CD4-positive, alpha-beta T cell treated with Interferon gamma for 1 hour (primary cell): Measurements from ENCODE around the gene USP47.

Experiments used
- DNase-seq: peaks from one replicate; pipeline ENCODE4 v3.0.0-alpha.2; 2020

USP47 gene

GRCh38 chr11:11985016-11985715, 143.4 kb downstream of the USP47 start:
- DNase-seq = no peak

DNA sequence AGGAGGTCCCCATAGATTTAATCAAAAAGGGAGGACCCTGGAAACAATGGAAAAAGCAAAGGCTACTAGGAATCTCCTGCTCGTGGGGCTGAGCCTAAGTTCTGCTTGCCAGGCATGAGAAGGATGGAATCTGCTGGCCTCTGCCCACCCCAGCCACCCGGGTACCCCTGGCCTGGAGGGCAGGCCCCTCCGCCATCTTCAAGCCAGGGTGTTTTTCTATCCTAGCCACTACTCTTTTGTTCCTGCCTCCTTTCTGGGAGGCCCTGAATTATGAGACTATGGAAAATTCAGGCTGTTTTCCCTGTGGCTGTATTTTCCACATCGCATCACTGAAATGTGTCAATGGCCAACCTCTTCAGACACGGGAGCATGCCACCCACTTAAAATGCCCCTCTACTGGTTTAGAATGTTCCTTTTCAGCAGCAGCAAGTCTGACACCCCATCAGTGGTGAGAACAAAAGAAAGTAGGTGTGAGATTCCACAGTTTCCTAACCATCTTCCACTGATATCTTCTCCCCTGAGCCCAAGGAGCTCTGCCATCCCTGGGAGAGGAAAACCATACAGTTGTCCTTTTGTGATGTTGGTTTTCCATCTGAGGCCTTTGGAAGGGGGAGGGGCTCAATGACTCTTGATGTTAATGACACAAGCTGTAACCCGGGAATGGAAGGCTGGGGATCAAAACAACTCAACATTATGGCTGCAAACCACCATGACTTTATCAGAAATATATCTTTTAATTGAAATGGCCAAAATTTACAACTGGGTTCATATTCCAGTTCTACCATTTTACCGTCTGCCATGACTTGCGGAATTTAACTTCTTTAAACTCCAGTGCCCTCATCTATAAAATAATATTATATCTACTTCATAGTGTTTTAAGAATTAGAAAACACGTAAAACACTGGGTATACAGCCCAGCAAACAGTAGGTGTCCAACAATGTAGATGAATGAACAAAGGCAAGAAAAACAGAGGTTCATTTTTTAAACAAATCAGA, 144.5 kb downstream of the USP47 start:
- DNase-seq = no peak

DNA sequence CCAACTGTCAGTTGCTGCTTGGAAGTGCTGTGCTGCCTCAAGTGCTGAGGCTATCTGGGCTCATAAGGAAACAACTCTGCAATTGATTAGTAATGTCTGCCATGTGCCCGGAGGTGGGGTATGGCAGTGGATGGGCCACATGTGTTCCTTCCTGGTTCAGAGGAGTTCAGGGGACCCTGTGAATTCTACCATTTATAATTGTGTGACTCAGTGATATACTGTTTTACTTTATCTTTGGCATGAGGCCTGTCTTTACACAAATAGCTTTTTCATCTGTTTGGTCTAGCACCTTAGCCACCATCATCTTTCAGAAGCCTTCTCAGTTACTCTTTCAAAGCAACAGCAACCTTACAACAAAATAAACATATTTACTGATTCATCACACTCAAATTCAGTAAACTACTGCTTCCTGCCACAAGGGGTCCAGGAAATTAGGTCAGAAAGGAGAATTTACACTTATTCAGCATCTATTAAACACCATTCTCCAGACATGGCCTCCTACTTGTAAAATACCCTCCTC, 145.8 kb downstream of the USP47 start:
- no peak for DNase-seq

- no peak for DNase-seq
Observed at GRCh38 chr11:11988099-11988651, 146.4 kb downstream of the USP47 start.

DNA sequence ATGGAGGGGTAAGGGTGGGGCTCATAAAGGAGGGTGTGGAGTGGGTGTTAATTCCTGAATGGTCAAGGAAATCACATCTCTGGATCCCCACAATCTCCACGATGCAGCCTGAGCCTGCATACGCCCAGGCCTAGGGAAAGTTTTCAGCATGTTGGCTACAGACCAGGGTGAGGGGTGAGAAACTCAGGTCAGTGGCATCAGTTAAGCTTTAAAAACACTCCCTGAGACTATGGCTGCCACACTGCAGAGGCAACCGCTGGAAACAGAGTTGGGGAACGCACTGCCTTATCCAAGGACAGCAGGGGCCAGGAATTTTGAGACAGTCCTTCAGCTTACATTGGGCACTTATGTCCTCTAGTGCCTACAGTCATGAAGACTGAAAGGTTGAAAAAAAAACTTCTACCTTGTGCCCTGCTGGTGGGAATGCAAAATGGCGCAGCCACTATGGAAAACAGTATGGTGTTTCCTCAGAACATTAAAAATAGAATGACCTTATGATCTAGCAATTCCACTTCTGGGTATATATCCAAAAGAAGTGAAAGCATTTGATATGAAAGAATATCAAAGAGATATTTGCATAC, 147.0 kb downstream of the USP47 start:
- no peak for DNase-seq

DNA sequence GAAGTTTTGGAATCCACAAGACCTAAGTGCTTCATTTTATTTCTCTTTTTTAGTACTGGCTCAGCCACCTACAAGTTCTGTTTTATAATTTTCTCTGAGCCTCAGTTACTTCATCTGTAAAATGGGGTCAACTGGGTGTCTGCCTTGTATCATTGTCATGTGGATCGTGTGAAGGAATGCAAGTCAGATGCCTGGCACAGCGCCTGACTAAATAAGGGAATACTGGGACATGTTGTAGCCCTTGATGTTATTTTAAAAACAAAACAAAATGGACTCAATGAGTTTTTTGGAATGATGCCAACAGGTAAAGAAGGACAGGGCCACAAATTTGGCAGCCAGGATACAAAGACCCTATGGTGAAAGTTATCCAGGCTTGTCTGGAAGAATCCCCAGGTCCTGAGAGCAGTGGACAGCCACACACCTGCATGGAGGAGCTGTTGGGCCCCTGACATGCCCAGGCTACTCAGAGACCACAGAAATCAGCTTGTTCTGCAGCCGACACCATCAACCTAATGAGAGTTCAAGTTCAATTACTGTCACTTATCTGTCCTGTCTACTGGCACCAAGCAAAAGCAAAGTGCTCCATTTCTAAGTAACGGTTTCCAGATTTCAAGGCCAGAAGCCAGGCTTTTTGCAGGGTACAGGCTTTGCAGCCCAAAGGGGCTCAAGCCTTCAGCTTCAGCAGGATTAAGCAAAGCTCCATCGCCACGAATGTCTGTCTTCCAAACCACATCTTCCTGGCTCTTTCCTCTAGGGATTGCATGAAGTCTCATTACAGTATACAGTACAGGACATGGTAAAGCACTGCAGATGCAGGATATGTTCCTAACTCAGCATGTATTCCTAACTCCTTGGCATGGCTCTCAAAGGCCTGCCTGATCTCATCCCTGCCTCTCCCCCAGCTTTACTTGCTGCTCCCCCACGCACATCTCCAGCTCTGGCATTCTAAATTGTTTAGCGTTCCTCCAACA, 148.3 kb downstream of the USP47 start:
- DNase-seq = no peak

DNA sequence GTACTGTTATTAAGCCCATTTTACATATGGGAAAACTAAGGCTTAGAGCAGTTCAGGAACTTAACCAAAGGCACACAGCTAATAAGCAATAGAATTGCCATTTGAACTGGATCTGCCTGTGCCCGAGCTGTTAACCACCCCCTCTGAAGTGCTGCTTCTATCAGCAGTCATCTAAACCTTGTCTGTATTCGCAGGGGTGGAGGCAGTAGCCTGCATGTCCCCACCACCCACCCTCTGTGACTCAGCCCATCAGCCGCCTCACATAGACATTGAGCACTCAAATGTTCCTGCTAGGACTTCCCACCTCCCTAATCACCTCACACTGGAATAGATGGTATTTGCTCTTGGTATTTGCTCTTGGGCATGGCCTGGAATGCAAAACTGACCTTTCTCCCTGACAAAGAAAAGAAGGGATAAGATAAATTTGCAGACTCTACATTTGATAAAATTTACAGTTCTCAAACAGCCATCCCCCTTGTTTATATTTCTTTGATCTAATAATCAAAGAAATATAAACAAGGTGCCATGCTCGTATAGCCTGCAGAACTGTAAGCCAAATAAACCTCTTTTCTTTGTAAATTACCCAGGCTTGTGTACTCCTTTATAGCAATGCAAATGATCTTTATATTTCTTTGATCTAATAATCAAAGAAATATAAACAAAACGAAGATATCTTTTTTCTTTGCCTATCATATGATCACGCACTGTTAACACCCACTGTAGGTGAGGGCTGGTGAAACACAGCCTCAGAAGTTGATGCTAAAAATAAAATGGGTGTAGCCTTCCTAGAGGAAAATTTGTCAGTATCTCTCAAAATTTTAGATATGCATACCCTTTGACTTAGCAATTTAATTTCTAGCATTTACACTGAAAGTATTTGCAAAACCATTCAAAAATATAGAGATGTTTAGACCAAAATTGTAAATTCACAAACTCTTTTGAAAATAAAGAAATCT, 150.8 kb downstream of the USP47 start:
- no peak for DNase-seq

DNA sequence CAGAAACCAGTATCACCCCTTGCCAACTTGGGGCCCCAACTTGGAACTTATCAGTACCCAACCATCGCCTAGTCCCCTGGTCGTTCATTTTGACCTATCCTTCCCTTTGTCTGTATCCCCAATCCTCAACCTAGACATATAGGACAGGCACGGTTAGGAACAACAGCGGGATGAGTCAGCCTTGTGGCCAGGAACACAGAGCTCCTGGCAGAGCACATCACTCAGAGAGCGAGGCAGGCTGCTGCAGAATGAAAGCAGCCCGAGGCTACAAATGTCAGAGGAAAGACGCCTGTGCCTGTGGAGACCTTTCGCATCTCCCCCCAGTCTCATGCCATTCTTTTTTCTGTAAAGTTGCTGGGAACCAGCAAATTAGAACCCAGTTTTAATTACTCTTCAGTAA, 152.1 kb downstream of the USP47 start:
- no peak for DNase-seq

- peak; percentile 10 for DNase-seq
Observed at GRCh38 chr11:11995601-11996000, 153.8 kb downstream of the USP47 start.

DNA sequence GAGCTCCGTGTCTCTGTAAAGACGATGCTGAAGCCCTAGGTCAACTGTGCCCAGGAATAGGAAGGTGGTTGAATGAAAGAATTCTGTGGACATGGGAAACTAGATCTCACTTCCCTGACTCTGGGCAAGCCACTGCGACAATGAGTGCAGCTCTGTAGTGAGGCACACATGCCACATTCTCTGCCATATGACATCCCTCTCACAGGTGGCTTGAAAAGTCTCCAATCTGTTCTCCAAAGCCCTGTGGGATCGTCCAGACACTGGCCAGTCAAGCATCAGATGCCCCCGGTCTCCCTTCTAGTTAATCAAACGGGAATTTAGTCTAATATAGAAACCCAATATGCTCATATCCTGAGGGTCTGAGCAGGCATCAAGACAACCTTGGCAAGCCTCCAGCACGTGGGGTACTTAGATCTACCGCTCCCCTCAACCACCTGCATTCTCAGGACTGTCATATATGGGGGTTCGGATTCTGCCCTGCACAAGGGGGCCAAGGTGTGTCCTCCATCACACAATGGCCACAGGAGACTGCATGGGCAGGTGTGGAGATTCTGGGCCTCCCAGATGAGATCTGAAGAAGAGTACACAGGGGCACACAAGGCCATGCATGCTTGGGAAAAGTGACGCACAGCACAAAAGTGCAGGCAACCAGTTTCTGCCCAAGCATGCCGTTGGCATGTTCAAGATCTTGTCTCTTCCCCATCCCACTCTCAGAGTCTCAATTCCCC, 154.7 kb downstream of the USP47 start:
- no peak for DNase-seq

GRCh38 chr11:11997049-11997322, 155.2 kb downstream of the USP47 start:
- no peak for DNase-seq

DNA sequence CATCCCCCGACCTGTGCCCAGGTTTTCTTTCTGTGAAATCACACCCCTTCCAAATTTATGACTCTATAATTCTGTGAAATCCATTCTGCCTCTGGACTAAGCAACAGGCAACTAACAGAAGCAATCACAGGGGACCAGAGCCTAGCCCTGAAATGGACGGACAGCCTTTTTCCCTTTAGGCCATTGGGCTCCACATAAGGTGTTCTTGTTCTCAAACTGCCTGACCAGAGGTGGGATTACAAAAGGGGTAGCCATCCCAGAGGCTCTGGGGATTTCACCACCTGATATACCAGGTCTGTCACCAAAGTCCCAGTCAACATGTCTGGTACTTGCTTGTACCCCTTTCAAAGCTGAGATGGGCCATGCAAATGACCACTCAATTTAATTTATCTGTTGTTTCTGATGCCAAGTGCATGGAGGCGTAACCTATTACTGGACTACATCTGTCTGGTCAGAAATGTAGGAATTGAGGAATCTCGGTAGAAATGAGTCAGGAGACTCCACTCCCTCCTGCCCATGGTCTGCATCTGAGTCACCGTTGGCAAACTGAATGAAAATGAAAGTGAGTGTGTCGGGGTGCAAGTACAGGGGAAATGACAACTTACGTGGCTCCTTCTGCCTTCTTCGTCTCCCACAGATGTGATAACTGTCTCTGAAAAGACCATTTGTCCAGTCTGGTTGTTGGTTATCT, 156.5 kb downstream of the USP47 start:
- DNase-seq = no peak

GRCh38 chr11:12001186-12001585, 159.4 kb downstream of the USP47 start:
- DNase-seq = no peak

- no peak for DNase-seq
Observed at GRCh38 chr11:12003336-12003735, 161.6 kb downstream of the USP47 start.

DNA sequence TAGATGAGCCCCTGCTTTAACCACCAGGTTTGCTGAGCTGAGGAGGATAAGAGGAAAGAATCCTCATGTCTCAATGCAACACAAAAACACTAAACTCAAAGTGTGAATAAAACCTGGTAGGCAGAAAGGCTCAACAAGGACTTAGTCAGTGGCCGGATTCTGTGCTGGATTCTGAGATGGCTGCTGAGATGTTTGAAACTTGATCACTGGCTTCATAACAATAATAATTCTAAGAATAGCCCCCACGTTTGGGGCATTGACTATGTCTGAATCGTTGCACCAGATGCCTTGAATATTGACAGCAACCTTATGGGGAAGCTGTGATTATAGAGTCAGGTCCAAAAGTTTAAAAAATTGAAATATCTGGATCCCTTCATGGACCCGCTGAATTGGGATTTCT, 162.0 kb downstream of the USP47 start:
- DNase-seq = no peak

- DNase-seq = no peak
Observed at GRCh38 chr11:12005061-12005460, 163.3 kb downstream of the USP47 start.

- no peak for DNase-seq
Observed at GRCh38 chr11:12005476-12005875, 163.7 kb downstream of the USP47 start.

- DNase-seq = no peak
Observed at GRCh38 chr11:12006552-12007229, 164.9 kb downstream of the USP47 start.

DNA sequence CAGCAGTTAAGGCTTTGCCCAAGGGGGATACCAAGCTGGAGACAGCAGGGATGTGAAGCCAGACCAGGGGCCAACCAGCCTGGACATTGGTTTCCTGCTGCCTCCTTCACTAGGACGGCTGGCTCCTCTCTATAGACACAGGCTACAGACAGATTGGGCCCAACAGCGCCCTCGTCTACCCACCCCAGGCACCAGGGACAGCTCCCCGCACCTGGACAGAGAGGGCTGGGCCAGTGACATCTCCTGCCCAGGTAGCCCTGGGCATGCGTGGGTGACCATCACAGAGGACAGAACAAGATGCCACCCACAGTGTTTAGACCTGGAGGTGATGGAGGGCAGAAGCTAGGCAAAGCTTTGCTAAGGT, 165.4 kb downstream of the USP47 start:
- no peak for DNase-seq
